Parathyroid adenoma (tissue), 2 donors: Measurements from ENCODE around the gene RNU5D-1.

Source experiments
- H2AFZ ChIP-seq: fragments of 300-600 bp; sonication (generic); one replicate; pipeline ENCODE4 v1.7.0; 2017; ENCODE audit warnings: antibody characterized with exemption, mild to moderate bottlenecking
- H3K27ac ChIP-seq: fragments of 300-600 bp; sonication (generic); one replicate; pipeline ENCODE4 v1.7.0; 2017
- H3K27me3 ChIP-seq: fragments of 300-600 bp; sonication (generic); one replicate; pipeline ENCODE4 v1.7.0; 2017; ENCODE audit warnings: low read length; ENCODE audit not compliant: control insufficient read depth, insufficient read depth
- H3K36me3 ChIP-seq: fragments of 300-600 bp; sonication (generic); one replicate; pipeline ENCODE4 v1.7.0; 2017; ENCODE audit warnings: low read length; ENCODE audit not compliant: control insufficient read depth, insufficient read depth
- H3K4me1 ChIP-seq: fragments of 300-600 bp; sonication (generic); one replicate; pipeline ENCODE4 v1.7.0; 2017; ENCODE audit warnings: control low read depth
- H3K4me2 ChIP-seq: fragments of 300-600 bp; sonication (generic); one replicate; pipeline ENCODE4 v1.7.0; 2017; ENCODE audit warnings: low read length
- H3K4me3 ChIP-seq: fragments of 300-600 bp; sonication (generic); one replicate; pipeline ENCODE4 v1.7.0; 2017; ENCODE audit warnings: low read depth, low read length
- H3K79me2 ChIP-seq: fragments of 300-600 bp; sonication (generic); one replicate; pipeline ENCODE4 v1.7.0; 2017; ENCODE audit warnings: control low read depth
- H3K9ac ChIP-seq: fragments of 300-600 bp; sonication (generic); one replicate; pipeline ENCODE4 v1.7.0; 2017; ENCODE audit warnings: mild to moderate bottlenecking
- H3K9me3 ChIP-seq: fragments of 300-600 bp; sonication (generic); one replicate; pipeline ENCODE4 v1.7.0; 2017; ENCODE audit warnings: low read length; ENCODE audit not compliant: control insufficient read depth
- CTCF ChIP-seq: fragments of 300-600 bp; sonication (generic); IDR thresholded peaks from one replicate; pipeline ENCODE4 v1.7.0; 2017; ENCODE audit warnings: antibody characterized with exemption, mild to moderate bottlenecking
- donor health status: primary hyperparathyroidism.

Gene RNU5D-1

GRCh38 chr1:44693159-44693558, 37.8 kb downstream of the RNU5D-1 start:
- H2AFZ ChIP-seq, result no peak overlapping the region
- H3K4me1 ChIP-seq, result no peaks in the 10 kb centered on the region
- H3K36me3 ChIP-seq, result no peaks in the 10 kb centered on the region
- H3K4me3 ChIP-seq, result no peak overlapping the region
- no peaks in the 10 kb centered on the region for H3K27me3 ChIP-seq
- no peak overlapping the region for H3K9ac ChIP-seq
- no peak for TF ChIP-seq CTCF
- H3K4me2 ChIP-seq, result no peak overlapping the region
- no peaks in the 10 kb centered on the region for H3K9me3 ChIP-seq
- H3K27ac ChIP-seq, result no peak overlapping the region
- no peaks in the 10 kb centered on the region for H3K79me2 ChIP-seq

- Histone ChIP-seq H3K27ac (no peak overlapping the region), H3K79me2 (no peaks in the 10 kb centered on the region), H2AFZ (no peak overlapping the region), H3K4me2 (no peak overlapping the region), H3K9me3 (no peaks in the 10 kb centered on the region), H3K4me3 (no peak overlapping the region), H3K4me1 (no peaks in the 10 kb centered on the region), H3K9ac (no peak overlapping the region), H3K36me3 (no peaks in the 10 kb centered on the region), H3K27me3 (no peaks in the 10 kb centered on the region)
- no peak for TF ChIP-seq CTCF
Measured at GRCh38 chr1:44689447-44689765, 41.6 kb downstream of the RNU5D-1 start.

DNA sequence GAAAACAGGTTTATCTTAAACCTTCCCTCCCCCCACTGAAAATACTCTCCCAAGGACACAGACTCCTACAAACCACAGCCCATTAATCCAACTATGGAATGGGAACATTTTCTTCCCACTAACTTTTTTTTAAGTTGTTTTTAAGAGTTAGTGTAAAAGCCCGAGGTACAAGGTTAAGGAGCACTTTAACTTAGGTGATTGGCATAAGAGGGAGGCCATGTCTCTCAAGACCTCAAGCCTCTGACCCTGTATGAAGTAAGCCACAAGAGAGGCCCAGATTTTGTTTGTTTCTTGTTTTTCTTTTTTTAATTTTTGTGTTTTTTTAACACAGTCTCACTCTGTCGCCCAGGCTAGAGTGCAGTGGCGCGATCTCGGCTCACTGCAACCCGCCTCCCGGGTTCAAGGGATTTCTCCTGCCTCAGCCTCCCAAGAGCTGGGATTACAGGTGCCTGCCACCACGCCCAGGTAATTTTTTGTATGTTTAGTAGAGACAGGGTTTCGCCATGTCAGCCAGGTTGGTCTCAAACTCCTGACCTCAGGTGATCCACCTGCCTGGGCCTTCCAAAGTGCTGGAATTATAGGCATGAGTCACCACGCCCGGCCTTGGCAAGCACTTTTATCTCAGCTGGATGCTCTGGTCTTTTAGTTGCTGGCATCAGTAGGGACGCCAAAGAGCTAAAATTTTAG, 42.1 kb downstream of the RNU5D-1 start:
- Histone ChIP-seq H3K9ac (no peak overlapping the region), H3K4me3 (no peak overlapping the region), H2AFZ (no peak overlapping the region), H3K27ac (no peak overlapping the region), H3K27me3 (no peaks in the 10 kb centered on the region), H3K4me1 (no peaks in the 10 kb centered on the region), H3K36me3 (no peaks in the 10 kb centered on the region), H3K79me2 (no peaks in the 10 kb centered on the region), H3K9me3 (no peaks in the 10 kb centered on the region), H3K4me2 (no peak overlapping the region)
- TF ChIP-seq CTCF, result no peak

GRCh38 chr1:44685881-44686280, 45.1 kb downstream of the RNU5D-1 start:
- H3K27ac ChIP-seq, result no peak overlapping the region
- no peaks in the 10 kb centered on the region for H3K79me2 ChIP-seq
- no peak overlapping the region for H3K9ac ChIP-seq
- no peak overlapping the region for H3K4me3 ChIP-seq
- TF ChIP-seq CTCF, result no peak
- H3K36me3 ChIP-seq, result no peaks in the 10 kb centered on the region
- H3K4me2 ChIP-seq, result no peak overlapping the region
- no peak overlapping the region for H2AFZ ChIP-seq
- H3K4me1 ChIP-seq, result no peaks in the 10 kb centered on the region
- no peaks in the 10 kb centered on the region for H3K9me3 ChIP-seq
- H3K27me3 ChIP-seq, result no peaks in the 10 kb centered on the region

DNA sequence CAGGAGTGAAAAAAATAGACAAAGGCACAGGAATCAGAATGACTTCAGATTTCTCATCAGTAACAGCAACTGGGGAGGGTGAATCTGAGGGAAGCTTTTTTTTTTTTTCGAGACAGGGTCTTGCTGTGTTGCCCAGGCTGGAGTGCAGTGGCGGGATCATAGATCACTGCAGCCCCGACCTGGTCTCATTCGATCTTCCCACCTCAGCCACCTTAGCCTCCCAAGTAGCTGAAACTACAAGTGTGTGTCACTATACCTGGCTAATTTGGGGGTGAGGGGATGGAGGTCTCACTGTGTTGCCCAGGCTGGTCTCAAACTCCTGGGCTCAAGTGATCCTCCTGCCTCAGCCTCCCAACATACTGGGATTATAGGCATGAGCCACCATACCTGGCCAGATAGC, 45.8 kb downstream of the RNU5D-1 start:
- Histone ChIP-seq H3K4me1 (no peaks in the 10 kb centered on the region), H3K4me2 (no peak overlapping the region), H2AFZ (no peak overlapping the region), H3K27ac (no peak overlapping the region), H3K9me3 (no peaks in the 10 kb centered on the region), H3K4me3 (no peak overlapping the region), H3K79me2 (no peaks in the 10 kb centered on the region), H3K9ac (no peak overlapping the region), H3K36me3 (no peaks in the 10 kb centered on the region), H3K27me3 (no peaks in the 10 kb centered on the region)
- TF ChIP-seq CTCF, result no peak
